RWPE2 (cell line): ENCODE measurements around the gene SMYD3.

Experiments used
- ATAC-seq: fragments of 200-7000 bp; cut with Tn5 transposase; 3 replicates; pipeline ENCODE4 v1.9.1; 2021; ENCODE audit warnings: low read depth
- DNase-seq: peaks from one replicate; pipeline ENCODE4 v3.0.0-alpha.2; 2020; ENCODE audit warnings: low spot score
- H3K27ac ChIP-seq: fragments of 450-650 bp; 2 replicates; pipeline ENCODE4 v1.5.1; 2017; ENCODE audit warnings: mild to moderate bottlenecking; ENCODE audit not compliant: poor library complexity, severe bottlenecking
- H3K27me3 ChIP-seq: fragments of 250-450 bp; sonication (Bioruptor Pico); 2 replicates; pipeline ENCODE4 v1.5.1; 2021; ENCODE audit warnings: mild to moderate bottlenecking, moderate library complexity; ENCODE audit not compliant: insufficient read depth, poor library complexity, severe bottlenecking
- H3K36me3 ChIP-seq: fragments of 250-450 bp; sonication (Bioruptor Pico); 2 replicates; pipeline ENCODE4 v1.5.1; 2020; ENCODE audit warnings: low read depth, mild to moderate bottlenecking, moderate library complexity
- H3K4me1 ChIP-seq: fragments of 250-450 bp; sonication (Bioruptor Pico); 2 replicates; pipeline ENCODE4 v1.5.1; 2021; ENCODE audit warnings: mild to moderate bottlenecking, moderate library complexity; ENCODE audit not compliant: insufficient read depth, poor library complexity, severe bottlenecking
- H3K4me3 ChIP-seq: fragments of 250-450 bp; sonication (Bioruptor Pico); 2 replicates; pipeline ENCODE4 v1.5.1; 2021; ENCODE audit warnings: mild to moderate bottlenecking, moderate library complexity; ENCODE audit not compliant: severe bottlenecking
- H3K9me3 ChIP-seq: fragments of 250-450 bp; sonication (Bioruptor Pico); 2 replicates; pipeline ENCODE4 v1.5.1; 2021; ENCODE audit warnings: mild to moderate bottlenecking, moderate library complexity; ENCODE audit not compliant: severe bottlenecking
- TF ChIP-seq, protein P1 (sequence below): fragments of 450-650 bp; IDR thresholded peaks from one replicate; pipeline ENCODE4 v1.5.1; 2017; ENCODE audit warnings: mild to moderate bottlenecking, moderate library complexity; ENCODE audit not compliant: poor library complexity, severe bottlenecking

SMYD3 gene

DNA sequence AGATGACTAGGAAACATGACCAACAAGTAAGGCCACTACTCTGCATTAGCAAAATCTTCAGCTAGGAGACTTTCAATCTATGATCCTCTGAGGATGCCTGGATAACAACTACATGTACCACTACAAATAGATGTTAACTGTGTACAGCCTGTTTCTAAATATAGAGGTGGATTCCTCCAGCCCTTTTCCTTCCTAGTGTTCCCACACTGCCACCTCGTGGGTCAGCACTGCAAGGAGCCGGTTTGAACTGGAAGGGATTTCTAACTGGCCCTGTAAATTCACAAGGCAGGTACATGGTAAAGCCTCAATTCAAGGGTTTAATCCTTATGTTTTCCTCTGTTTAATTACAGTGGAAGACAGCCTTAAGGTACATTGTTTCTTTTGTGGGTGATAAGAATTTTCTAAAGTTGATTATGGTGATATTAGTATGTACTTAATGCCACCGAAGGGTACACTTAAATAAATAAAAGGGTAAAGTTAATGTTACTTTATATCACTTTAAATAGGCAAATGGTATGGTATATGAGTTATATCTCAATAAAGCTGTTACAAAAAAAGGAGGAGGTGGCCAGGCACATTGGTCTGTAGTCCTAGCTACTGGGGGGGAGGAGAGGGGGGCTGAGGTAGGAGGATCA lies 14.4 kb downstream of the SMYD3 start:
- ATAC-seq (peak; percentile 67), DNase-seq (no peak)
- TF ChIP-seq, protein P1, sequence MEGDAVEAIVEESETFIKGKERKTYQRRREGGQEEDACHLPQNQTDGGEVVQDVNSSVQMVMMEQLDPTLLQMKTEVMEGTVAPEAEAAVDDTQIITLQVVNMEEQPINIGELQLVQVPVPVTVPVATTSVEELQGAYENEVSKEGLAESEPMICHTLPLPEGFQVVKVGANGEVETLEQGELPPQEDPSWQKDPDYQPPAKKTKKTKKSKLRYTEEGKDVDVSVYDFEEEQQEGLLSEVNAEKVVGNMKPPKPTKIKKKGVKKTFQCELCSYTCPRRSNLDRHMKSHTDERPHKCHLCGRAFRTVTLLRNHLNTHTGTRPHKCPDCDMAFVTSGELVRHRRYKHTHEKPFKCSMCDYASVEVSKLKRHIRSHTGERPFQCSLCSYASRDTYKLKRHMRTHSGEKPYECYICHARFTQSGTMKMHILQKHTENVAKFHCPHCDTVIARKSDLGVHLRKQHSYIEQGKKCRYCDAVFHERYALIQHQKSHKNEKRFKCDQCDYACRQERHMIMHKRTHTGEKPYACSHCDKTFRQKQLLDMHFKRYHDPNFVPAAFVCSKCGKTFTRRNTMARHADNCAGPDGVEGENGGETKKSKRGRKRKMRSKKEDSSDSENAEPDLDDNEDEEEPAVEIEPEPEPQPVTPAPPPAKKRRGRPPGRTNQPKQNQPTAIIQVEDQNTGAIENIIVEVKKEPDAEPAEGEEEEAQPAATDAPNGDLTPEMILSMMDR, result peak; percentile 67
- Histone ChIP-seq H3K9me3 (no peaks in the 10 kb centered on the region), H3K27me3 (no peaks in the 10 kb centered on the region), H3K27ac (no peak overlapping the region), H3K4me3 (no peak overlapping the region), H3K36me3 (no peaks in the 10 kb centered on the region), H3K4me1 (no peaks in the 10 kb centered on the region)

DNA sequence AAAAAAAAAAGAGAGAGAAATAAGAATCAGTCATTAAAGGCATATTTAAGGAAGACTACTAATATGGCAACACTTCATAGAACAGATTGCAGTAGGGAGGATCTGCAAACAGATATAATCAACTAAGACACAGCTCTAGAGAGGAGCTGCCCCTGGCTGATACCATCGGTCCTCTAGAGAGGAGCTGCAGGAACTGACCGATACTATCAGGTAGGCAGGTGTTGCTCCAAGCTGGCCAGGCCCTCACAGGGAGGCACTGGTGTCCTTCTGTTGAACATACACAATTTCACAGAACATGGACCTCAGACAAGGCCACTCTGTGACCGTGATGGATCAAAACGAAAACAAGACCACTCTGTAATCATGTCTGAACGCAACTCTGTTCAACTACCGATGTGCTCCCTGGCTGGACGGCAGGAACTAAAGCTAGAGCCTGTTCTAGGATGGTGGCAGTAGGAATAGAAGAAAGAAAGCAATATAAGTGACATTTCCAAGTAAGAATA lies 15.5 kb downstream of the SMYD3 start:
- Histone ChIP-seq H3K27ac (no peak overlapping the region), H3K4me1 (no peaks in the 10 kb centered on the region), H3K9me3 (no peaks in the 10 kb centered on the region), H3K27me3 (no peaks in the 10 kb centered on the region), H3K36me3 (no peaks in the 10 kb centered on the region), H3K4me3 (no peak overlapping the region)
- TF ChIP-seq, protein P1, result no peak
- no peak for ATAC-seq
- DNase-seq, result no peak

DNA sequence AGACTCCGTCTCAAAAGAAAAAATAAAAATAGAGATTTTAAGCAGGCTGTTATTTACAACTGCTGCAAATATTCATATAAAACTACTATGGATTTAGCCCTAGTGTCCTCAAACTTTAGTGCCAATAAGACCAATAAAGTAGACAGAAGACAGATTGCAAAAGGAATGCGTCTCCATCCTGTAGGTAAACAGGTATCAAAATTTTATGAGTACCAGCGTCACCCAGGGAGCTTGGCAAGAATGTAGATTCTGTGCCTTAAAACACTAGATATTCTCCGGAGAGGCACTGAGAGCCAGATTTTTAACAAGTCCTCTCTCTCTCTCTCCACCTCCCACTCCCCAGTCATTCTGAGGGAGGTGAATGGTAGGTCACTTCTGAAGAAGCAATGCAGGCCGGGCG lies 18.4 kb downstream of the SMYD3 start:
- Histone ChIP-seq H3K9me3 (no peaks in the 10 kb centered on the region), H3K4me1 (no peaks in the 10 kb centered on the region), H3K4me3 (no peak overlapping the region), H3K27ac (no peak overlapping the region), H3K27me3 (no peaks in the 10 kb centered on the region), H3K36me3 (no peaks in the 10 kb centered on the region)
- DNase-seq (no peak), ATAC-seq (no peak)
- TF ChIP-seq, protein P1, result no peak

DNA sequence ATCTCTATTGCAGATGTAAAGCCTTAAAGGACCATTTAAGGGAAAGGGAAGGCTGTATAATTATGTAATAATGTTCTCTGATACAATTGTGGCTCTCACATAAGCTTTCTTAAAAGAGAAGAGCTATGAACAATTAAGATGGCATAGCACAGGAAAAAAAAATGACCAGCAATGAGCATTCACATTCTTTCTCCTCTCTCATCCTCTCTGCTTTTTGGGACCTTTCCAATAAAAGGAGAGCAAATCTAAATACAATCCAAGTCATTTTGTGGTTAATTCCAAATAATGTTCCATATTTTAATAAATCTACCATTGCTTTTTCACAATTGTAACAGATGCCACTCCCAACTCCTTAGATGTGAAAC lies 23.5 kb downstream of the SMYD3 start:
- TF ChIP-seq, protein P1, result no peak
- no peaks in the 10 kb centered on the region for H3K27me3 ChIP-seq
- no peaks in the 10 kb centered on the region for H3K9me3 ChIP-seq
- DNase-seq, result no peak
- ATAC-seq, result no peak
- no peaks in the 10 kb centered on the region for H3K4me1 ChIP-seq
- no peak overlapping the region for H3K4me3 ChIP-seq
- H3K36me3 ChIP-seq, result no peaks in the 10 kb centered on the region
- H3K27ac ChIP-seq, result no peak overlapping the region

DNA sequence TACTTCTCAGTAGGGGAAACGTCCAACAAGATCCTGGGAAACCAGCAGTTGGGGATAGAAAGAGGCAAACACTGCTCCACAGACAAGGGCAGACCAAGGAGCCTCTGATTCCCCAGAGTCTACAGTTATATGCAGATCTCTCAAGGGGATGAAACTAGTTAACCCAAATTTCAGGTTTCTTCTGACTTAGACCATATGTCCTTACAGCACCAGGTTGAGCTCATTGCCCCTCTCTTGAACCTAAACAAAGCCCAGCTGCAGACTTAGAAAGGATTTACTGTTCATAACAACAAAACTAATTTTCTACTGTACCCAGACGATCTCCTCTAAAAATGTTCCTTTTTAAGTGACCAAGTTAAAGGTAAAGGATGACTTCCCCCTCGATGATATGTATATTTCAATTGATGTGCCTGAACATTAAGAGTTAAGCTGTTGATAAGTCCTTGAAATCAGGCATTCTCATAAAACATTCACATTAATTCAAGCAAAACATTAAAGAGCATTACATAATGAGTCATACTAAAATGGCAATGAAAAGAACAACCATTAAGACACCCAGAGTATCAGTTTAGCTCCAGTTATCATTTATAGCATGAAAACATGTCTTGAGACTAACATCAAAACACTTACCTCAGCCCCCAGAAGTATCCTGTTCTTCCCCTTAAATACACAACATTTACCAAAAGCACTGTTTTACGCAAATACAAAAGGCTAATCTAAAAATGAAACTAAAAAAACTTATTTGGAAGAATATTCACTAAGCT lies 24.1 kb downstream of the SMYD3 start:
- Histone ChIP-seq H3K9me3 (no peaks in the 10 kb centered on the region), H3K4me1 (no peaks in the 10 kb centered on the region), H3K36me3 (no peaks in the 10 kb centered on the region), H3K27ac (no peak overlapping the region), H3K4me3 (no peak overlapping the region), H3K27me3 (no peaks in the 10 kb centered on the region)
- TF ChIP-seq, protein P1, result no peak
- no peak for ATAC-seq
- DNase-seq, result no peak
